CD14-positive monocyte (primary cell): ENCODE data around the gene EBF3. TPM values are rescaled to one million over a fixed set of nuclear protein-coding genes. Genes with fewer than 3 reads are reported as not detected.

ENCODE experiments used
- DNase-seq, 3 donors: peaks; one replicate each; pipeline ENCODE4 v3.0.0-alpha.2; 2011 to 2022
- H2AFZ ChIP-seq: 2 replicates; pipeline ENCODE4 v1.6.0; 2012; ENCODE audit warnings: mild to moderate bottlenecking, low read depth, low read length, inconsistent platforms; ENCODE audit not compliant: insufficient read depth, poor library complexity, severe bottlenecking
- H3K27ac ChIP-seq, 2 donors: 1 replicate in 1 of 2; 2 replicates in 1 of 2; pipeline ENCODE4 v1.5.1; 2012 to 2013; ENCODE audit warnings: low read length in 2 of 2, control low read depth in 1 of 2, inconsistent platforms in 1 of 2, low read depth in 1 of 2, mild to moderate bottlenecking in 1 of 2
- H3K27me3 ChIP-seq, 2 donors: one replicate each; pipeline versions ENCODE4 v1.6.0 to v1.6.1; 2011 to 2013; ENCODE audit warnings: low read length in 2 of 2; ENCODE audit not compliant: control insufficient read depth in 2 of 2, insufficient read depth in 2 of 2
- H3K36me3 ChIP-seq, 2 donors: replicated peaks in 1 of 2; 1 replicate in 1 of 2; 2 replicates in 1 of 2; pipeline versions ENCODE4 v1.5.1 to v1.6.1; 2012 to 2013; ENCODE audit warnings: low read length in 2 of 2, control low read depth in 1 of 2, inconsistent platforms in 1 of 2, mild to moderate bottlenecking in 1 of 2; ENCODE audit not compliant: insufficient read depth in 2 of 2, control insufficient read depth in 1 of 2
- H3K4me1 ChIP-seq, 2 donors: 1 replicate in 1 of 2; 2 replicates in 1 of 2; pipeline versions ENCODE4 v1.5.1 to v1.6.1; 2012 to 2013; ENCODE audit warnings: low read length in 2 of 2, control low read depth in 1 of 2, inconsistent platforms in 1 of 2, mild to moderate bottlenecking in 1 of 2, moderate library complexity in 1 of 2; ENCODE audit not compliant: insufficient read depth in 2 of 2, control insufficient read depth in 1 of 2
- H3K4me2 ChIP-seq: replicated peaks from 2 replicates; pipeline ENCODE3; 2012; ENCODE audit warnings: low read length, moderate library complexity, mild to moderate bottlenecking; ENCODE audit not compliant: poor library complexity, severe bottlenecking; ENCODE audit errors: extremely low read depth
- H3K4me3 ChIP-seq, 3 experiments: fragments of 200-600 bp in 1 of 3; sonication (generic) in 1 of 3; replicated peaks in 1 of 3; 1 replicate in 2 of 3; 2 replicates in 1 of 3; pipeline ENCODE4 v1.5.1; 2011 to 2013; ENCODE audit warnings: low read length in 3 of 3, mild to moderate bottlenecking in 3 of 3, control low read depth in 2 of 3, low read depth in 2 of 3, inconsistent platforms in 1 of 3, moderate library complexity in 1 of 3
- H3K79me2 ChIP-seq: 2 replicates; pipeline ENCODE4 v1.6.0; 2012; ENCODE audit warnings: mild to moderate bottlenecking, control low read depth, inconsistent platforms, low read length, moderate library complexity; ENCODE audit not compliant: insufficient read depth
- H3K9ac ChIP-seq: 2 replicates; pipeline ENCODE4 v1.6.0; 2017; ENCODE audit warnings: low read length, mild to moderate bottlenecking; ENCODE audit not compliant: insufficient read depth, poor library complexity, severe bottlenecking
- H3K9me3 ChIP-seq, 2 donors: replicated peaks in 1 of 2; 1 replicate in 1 of 2; 2 replicates in 1 of 2; pipeline versions ENCODE4 v1.5.1 to v1.6.1; 2012 to 2013; ENCODE audit warnings: low read length in 2 of 2, control low read depth in 1 of 2; ENCODE audit not compliant: control insufficient read depth in 1 of 2, insufficient read depth in 1 of 2
- H4K20me1 ChIP-seq: 2 replicates; pipeline ENCODE4 v1.6.0; 2012; ENCODE audit warnings: mild to moderate bottlenecking, low read length, control low read depth, moderate library complexity; ENCODE audit not compliant: insufficient read depth
- H3K27ac Mint-ChIP-seq, 7 donors: one replicate each; pipeline ENCODE4 v1.8.0; 2020; ENCODE audit warnings: mild to moderate bottlenecking in 7 of 7, mixed read lengths in 7 of 7, moderate library complexity in 6 of 7, inconsistent platforms in 2 of 7
- H3K27me3 Mint-ChIP-seq, 3 donors: one replicate each; pipeline ENCODE4 v1.8.0; 2021 to 2022; ENCODE audit warnings: low read depth in 3 of 3, mild to moderate bottlenecking in 3 of 3, mixed read lengths in 3 of 3, moderate library complexity in 3 of 3, inconsistent platforms in 1 of 3
- H3K36me3 Mint-ChIP-seq, 2 donors: one replicate each; pipeline ENCODE4 v1.8.0; 2020; ENCODE audit warnings: mixed read lengths in 2 of 2, inconsistent platforms in 1 of 2, mild to moderate bottlenecking in 1 of 2
- H3K4me1 Mint-ChIP-seq: one replicate; pipeline ENCODE4 v1.8.0; 2020; ENCODE audit warnings: mild to moderate bottlenecking, mixed read lengths
- H3K4me3 Mint-ChIP-seq, 2 donors: one replicate each; pipeline ENCODE4 v1.8.0; 2020; ENCODE audit warnings: mild to moderate bottlenecking in 2 of 2, mixed read lengths in 2 of 2, moderate library complexity in 1 of 2
- H3K9me3 Mint-ChIP-seq, 7 donors: one replicate each; pipeline ENCODE4 v1.8.0; 2020 to 2022; ENCODE audit warnings: mixed read lengths in 7 of 7, mild to moderate bottlenecking in 6 of 7, moderate library complexity in 6 of 7, inconsistent platforms in 2 of 7
- CTCF ChIP-seq: fragments of 200-600 bp; IDR thresholded peaks from one replicate; pipeline ENCODE4 v1.8.0; 2022; ENCODE audit warnings: antibody characterized with exemption, mild to moderate bottlenecking
- WGBS: methylation state at CpG from one replicate; pipeline ENCODE4 v1.1.5; 2013; ENCODE audit warnings: missing lambda C conversion rate; ENCODE audit not compliant: insufficient coverage; 5-methylcytosine and 5-hydroxymethylcytosine counted together
- intact Hi-C, 2 donors: fragments of 100-400 bp; cut with micrococcal nuclease; formaldehyde crosslinking; loops; one replicate each; pipeline versions ENCODE4 v1.15.0 to v1.15.1; 2023
- polyA plus RNA-seq, 3 donors: library from polyadenylated mRNA; depleted of rRNA in 1 of 3; unstranded in 2 of 3; stranded (reverse) in 1 of 3; fragments of 300-500 nt in 2 of 3; fragments of >200 nt in 1 of 3; fragmentation: Illumina TruSeq in 2 of 3; gene quantifications; 1 replicate in 2 of 3; 2 replicates in 1 of 3; pipeline ENCODE4 v1.2.3, GENCODE V29; 2012 to 2021

The EBF3 gene
- polyA plus RNA-seq, 3 donors, result not detected

- Histone ChIP-seq H3K4me3 (no peak overlapping the region), H3K27me3 (no peaks in the 10 kb centered on the region), H3K9ac (no peak overlapping the region), H3K9me3 (peaks cover 3 to 19% of the 10 kb centered on the region in 2 donors), H4K20me1 (no peaks in the 10 kb centered on the region), H3K79me2 (no peaks in the 10 kb centered on the region), H3K4me1 (no peaks in the 10 kb centered on the region), H2AFZ (no peak overlapping the region), H3K27ac (no peak overlapping the region), H3K4me2 (no peak overlapping the region), H3K36me3 (no peaks in the 10 kb centered on the region)
- Mint-ChIP-seq H3K27ac (no peak overlapping the region), H3K4me1 (no peaks in the 10 kb centered on the region), H3K36me3 (no peaks in the 10 kb centered on the region), H3K27me3 (peaks cover 5 to 17% (median 8%) of the 10 kb centered on the region in 3 donors), H3K9me3 (peaks cover 5 to 18% (median 12%) of the 10 kb centered on the region in 7 donors), H3K4me3 (no peak overlapping the region)
- no peak for TF ChIP-seq CTCF
- DNase-seq, result no peak
- 80% methylated on average over 1 of the region's 4 CpGs for WGBS
- intact Hi-C loops, result no loop called here
Measured at GRCh38 chr10:129999140-129999539, 35.1 kb upstream of the EBF3 start.

DNA sequence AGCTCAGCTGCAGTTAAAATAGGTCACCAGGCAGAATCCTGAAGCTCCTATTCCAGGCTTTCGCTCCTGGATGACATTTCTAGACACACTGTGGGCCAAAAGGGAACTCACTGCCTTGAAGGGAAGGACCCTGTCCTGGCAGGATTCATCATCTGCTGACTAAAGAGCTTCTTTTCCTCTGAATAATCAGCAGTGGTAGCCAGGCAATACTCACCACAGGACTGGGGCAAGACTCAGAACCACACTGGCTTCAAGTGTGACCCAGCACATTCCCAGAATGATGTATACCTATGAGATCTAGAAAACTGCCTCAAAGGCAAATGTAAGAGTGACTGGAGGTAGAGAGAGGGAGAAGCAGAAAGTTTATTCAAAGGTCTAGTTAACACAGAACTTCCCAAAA lies 29.5 kb upstream of the EBF3 start:
- Mint-ChIP-seq H3K36me3 (no peaks in the 10 kb centered on the region), H3K27me3 (peaks cover 3 to 19% (median 10%) of the 10 kb centered on the region in 3 donors), H3K4me3 (peak overlapping the region in 1 of 2 donors; percentile 13), H3K9me3 (peaks cover 0 to 14% (median 6%) of the 10 kb centered on the region in 7 donors), H3K27ac (no peak overlapping the region), H3K4me1 (no peaks in the 10 kb centered on the region)
- H3K79me2 ChIP-seq, result no peaks in the 10 kb centered on the region
- H3K27ac ChIP-seq, result no peak overlapping the region
- H2AFZ ChIP-seq, result no peak overlapping the region
- no peaks in the 10 kb centered on the region for H3K27me3 ChIP-seq
- no peak overlapping the region for H3K4me2 ChIP-seq
- no peak overlapping the region for H3K9ac ChIP-seq
- no peaks in the 10 kb centered on the region for H3K4me1 ChIP-seq
- H3K9me3 ChIP-seq, result no peaks in the 10 kb centered on the region
- no peak for DNase-seq
- intact Hi-C loops, result no loop called here
- H4K20me1 ChIP-seq, result no peaks in the 10 kb centered on the region
- H3K36me3 ChIP-seq, result no peaks in the 10 kb centered on the region
- WGBS, result 88% methylated on average over 1 of the region's 1 CpG
- no peak for TF ChIP-seq CTCF
- no peak overlapping the region for H3K4me3 ChIP-seq
